PC-3 (cell line): ENCODE results near the gene ORM2. TPM values are rescaled to one million over a fixed set of nuclear protein-coding genes. Genes with fewer than 3 reads are reported as not detected.

Experiments
- ATAC-seq: fragments of 200-7000 bp; cut with Tn5 transposase; 2 replicates; pipeline ENCODE4 v1.9.1; 2020; ENCODE audit warnings: mild to moderate bottlenecking, moderate library complexity
- BruUV-seq: library from RNA; stranded (reverse); fragments of 400-500 nt; replicated peaks from 2 replicates; lab custom pipeline; 2021; lab: Mats Ljungman, UMichigan
- CTCF ChIA-PET: fragments of 300-600 bp; sonication (Branson Sonifier 250); formaldehyde crosslinking; loops from one replicate; lab custom pipeline; 2022; ENCODE audit warnings: antibody characterized with exemption; lab: Charles Lee
- POLR2A ChIA-PET: fragments of 300-600 bp; sonication (Branson Sonifier 250); formaldehyde crosslinking; loops from one replicate; lab custom pipeline; 2022; ENCODE audit warnings: antibody characterized with exemption; ENCODE audit not compliant: unreplicated experiment; lab: Charles Lee
- DNase-seq: peaks from one replicate; pipeline ENCODE4 v3.0.0-alpha.2; 2015
- H2AFZ ChIP-seq: fragments of 300-600 bp; sonication (generic); 2 replicates; pipeline ENCODE4 v1.6.0; 2016; ENCODE audit warnings: antibody characterized with exemption, low read length
- H3F3A ChIP-seq: fragments of 300-600 bp; sonication (generic); one replicate; pipeline ENCODE4 v1.6.0; 2017; ENCODE audit warnings: antibody characterized with exemption, low read length, control low read depth, mild to moderate bottlenecking; ENCODE audit not compliant: unreplicated experiment
- H3K27ac ChIP-seq: fragments of 300-600 bp; sonication (generic); 2 replicates; pipeline ENCODE4 v1.5.1; 2016; ENCODE audit warnings: mild to moderate bottlenecking, low read length
- H3K27me3 ChIP-seq: fragments of 300-600 bp; sonication (generic); 2 replicates; pipeline ENCODE4 v1.6.1; 2016; ENCODE audit warnings: low read length, mixed read lengths
- H3K36me3 ChIP-seq: fragments of 300-600 bp; sonication (generic); 2 replicates; pipeline ENCODE4 v1.6.1; 2016; ENCODE audit warnings: low read depth, mixed run types, low read length, mixed read lengths
- H3K4me1 ChIP-seq: fragments of 300-600 bp; sonication (generic); 2 replicates; pipeline ENCODE4 v1.5.1; 2016; ENCODE audit warnings: low read length; ENCODE audit not compliant: insufficient read depth
- H3K4me2 ChIP-seq: fragments of 300-600 bp; sonication (generic); 2 replicates; pipeline ENCODE4 v1.6.0; 2016; ENCODE audit warnings: low read length
- H3K4me3 ChIP-seq: fragments of 300-600 bp; sonication (generic); 2 replicates; pipeline ENCODE4 v1.5.1; 2016; ENCODE audit warnings: mild to moderate bottlenecking, low read length, mixed read lengths
- H3K79me2 ChIP-seq: fragments of 300-600 bp; sonication (generic); 2 replicates; pipeline ENCODE4 v1.6.1; 2017; ENCODE audit warnings: low read length, mixed read lengths
- H3K9ac ChIP-seq: fragments of 300-600 bp; sonication (generic); 2 replicates; pipeline ENCODE4 v1.6.0; 2016; ENCODE audit warnings: mild to moderate bottlenecking, low read length
- H3K9me2 ChIP-seq: fragments of 300-600 bp; sonication (generic); replicated peaks from 2 replicates; pipeline ENCODE4 v1.6.1; 2016; ENCODE audit warnings: mixed run types, low read length, mixed read lengths
- H3K9me3 ChIP-seq: fragments of 300-600 bp; sonication (generic); 2 replicates; pipeline ENCODE4 v1.6.1; 2016; ENCODE audit warnings: low read length, mixed read lengths
- H4K20me1 ChIP-seq: fragments of 300-600 bp; sonication (generic); 2 replicates; pipeline ENCODE4 v1.6.1; 2016; ENCODE audit warnings: low read length, mixed read lengths
- EZH2 ChIP-seq: fragments of 300-600 bp; sonication (generic); IDR thresholded peaks from one replicate; pipeline ENCODE4 v1.6.1; 2017; ENCODE audit warnings: antibody characterized with exemption, mild to moderate bottlenecking, low read length; ENCODE audit not compliant: unreplicated experiment
- EZH2phosphoT487 ChIP-seq: fragments of 300-600 bp; sonication (generic); IDR thresholded peaks from 2 replicates; pipeline ENCODE4 v1.6.1; 2018; ENCODE audit warnings: mild to moderate bottlenecking, antibody characterized with exemption, low read length, borderline replicate concordance
- intact Hi-C: fragments of 100-400 bp; cut with micrococcal nuclease; formaldehyde crosslinking; loops from 2 replicates; pipeline ENCODE4 v1.9.0; 2023
- total RNA-seq: library from RNA; depleted of rRNA; stranded (reverse); fragments of >200 nt; gene quantifications from 2 replicates; pipeline ENCODE4 v1.2.3, GENCODE V29; 2014
- TF ChIP-seq, protein P1 (sequence below): fragments of 300-600 bp; sonication (generic); conservative IDR thresholded peaks from 2 replicates; pipeline ENCODE4 v1.5.1; 2017; ENCODE audit warnings: antibody characterized with exemption, low read depth, mild to moderate bottlenecking, low read length

ORM2 gene
- total RNA-seq, 1 experiment from 2014 or later: not detected

- no peak for ATAC-seq
- POLR2A ChIA-PET: no interaction called here
Measured at GRCh38 chr9:114303977-114304376, 25.7 kb upstream of the ORM2 start.

GRCh38 chr9:114304416-114305188, 25.1 kb upstream of the ORM2 start:
- Histone ChIP-seq H3K9me2 (no peaks in the 10 kb centered on the region), H4K20me1 (no peaks in the 10 kb centered on the region), H3F3A (no peaks in the 10 kb centered on the region), H3K79me2 (no peaks in the 10 kb centered on the region), H3K4me1 (no peaks in the 10 kb centered on the region), H3K9ac (no peak overlapping the region), H3K27me3 (no peaks in the 10 kb centered on the region), H2AFZ (no peak overlapping the region), H3K27ac (no peak overlapping the region), H3K36me3 (no peaks in the 10 kb centered on the region), H3K9me3 (no peaks in the 10 kb centered on the region), H3K4me3 (no peak overlapping the region), H3K4me2 (no peak overlapping the region)
- ATAC-seq: no peak
- DNase-seq: no peak
- TF ChIP-seq EZH2 (no peak), EZH2phosphoT487 (no peak)
- TF ChIP-seq, protein P1, sequence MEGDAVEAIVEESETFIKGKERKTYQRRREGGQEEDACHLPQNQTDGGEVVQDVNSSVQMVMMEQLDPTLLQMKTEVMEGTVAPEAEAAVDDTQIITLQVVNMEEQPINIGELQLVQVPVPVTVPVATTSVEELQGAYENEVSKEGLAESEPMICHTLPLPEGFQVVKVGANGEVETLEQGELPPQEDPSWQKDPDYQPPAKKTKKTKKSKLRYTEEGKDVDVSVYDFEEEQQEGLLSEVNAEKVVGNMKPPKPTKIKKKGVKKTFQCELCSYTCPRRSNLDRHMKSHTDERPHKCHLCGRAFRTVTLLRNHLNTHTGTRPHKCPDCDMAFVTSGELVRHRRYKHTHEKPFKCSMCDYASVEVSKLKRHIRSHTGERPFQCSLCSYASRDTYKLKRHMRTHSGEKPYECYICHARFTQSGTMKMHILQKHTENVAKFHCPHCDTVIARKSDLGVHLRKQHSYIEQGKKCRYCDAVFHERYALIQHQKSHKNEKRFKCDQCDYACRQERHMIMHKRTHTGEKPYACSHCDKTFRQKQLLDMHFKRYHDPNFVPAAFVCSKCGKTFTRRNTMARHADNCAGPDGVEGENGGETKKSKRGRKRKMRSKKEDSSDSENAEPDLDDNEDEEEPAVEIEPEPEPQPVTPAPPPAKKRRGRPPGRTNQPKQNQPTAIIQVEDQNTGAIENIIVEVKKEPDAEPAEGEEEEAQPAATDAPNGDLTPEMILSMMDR: no peak
- ChIA-PET CTCF (no interaction called here), POLR2A (no interaction called here)
- no TSS peak for BruUV-seq
- intact Hi-C loops: no loop called here

More at GRCh38 chr9:114303977-114304376, 25.7 kb upstream of the ORM2 start:
- Histone ChIP-seq H3K4me2 (no peak overlapping the region), H3K4me3 (no peak overlapping the region), H3K79me2 (no peaks in the 10 kb centered on the region), H2AFZ (no peak overlapping the region), H3K9me3 (no peaks in the 10 kb centered on the region), H4K20me1 (no peaks in the 10 kb centered on the region), H3K9ac (no peak overlapping the region), H3K36me3 (no peaks in the 10 kb centered on the region), H3K4me1 (no peaks in the 10 kb centered on the region), H3K27me3 (no peaks in the 10 kb centered on the region), H3K9me2 (no peaks in the 10 kb centered on the region), H3F3A (no peaks in the 10 kb centered on the region), H3K27ac (no peak overlapping the region)
- intact Hi-C loops: no loop called here
- no peak for DNase-seq
- no TSS peak for BruUV-seq
- TF ChIP-seq, protein P1: no peak
- TF ChIP-seq EZH2phosphoT487: no peak
- TF ChIP-seq EZH2: no peak
- CTCF ChIA-PET: no interaction called here

DNA sequence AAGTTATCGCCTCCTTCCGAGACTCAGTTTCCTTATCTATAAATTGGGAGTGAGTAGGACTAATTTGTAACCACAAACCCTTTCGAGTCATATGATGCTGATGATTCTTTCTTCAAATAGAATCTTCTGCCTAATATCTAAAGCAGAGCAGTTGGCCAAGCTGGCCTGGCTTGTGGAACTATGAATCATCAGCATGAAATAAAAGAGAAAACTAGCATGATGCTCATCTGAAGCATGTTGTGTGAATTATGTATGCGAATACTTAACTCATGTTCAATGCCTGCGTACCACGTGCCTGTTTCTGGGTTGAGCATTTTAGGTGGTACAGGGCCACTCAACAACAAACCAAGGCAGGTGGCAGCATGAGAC, 21.8 kb upstream of the ORM2 start:
- H3K36me3 ChIP-seq: no peaks in the 10 kb centered on the region
- no peaks in the 10 kb centered on the region for H3K79me2 ChIP-seq
- H3F3A ChIP-seq: no peaks in the 10 kb centered on the region
- no peak overlapping the region for H3K4me3 ChIP-seq
- no TSS peak for BruUV-seq
- no peaks in the 10 kb centered on the region for H3K9me3 ChIP-seq
- no peak for TF ChIP-seq EZH2phosphoT487
- TF ChIP-seq EZH2: no peak
- TF ChIP-seq, protein P1: no peak
- ChIA-PET POLR2A (no interaction called here), CTCF (no interaction called here)
- H3K9ac ChIP-seq: no peak overlapping the region
- H2AFZ ChIP-seq: no peak overlapping the region
- no peaks in the 10 kb centered on the region for H4K20me1 ChIP-seq
- intact Hi-C loops: no loop called here
- DNase-seq (no peak), ATAC-seq (no peak)
- H3K4me2 ChIP-seq: no peak overlapping the region
- H3K27ac ChIP-seq: no peak overlapping the region
- no peaks in the 10 kb centered on the region for H3K4me1 ChIP-seq
- H3K9me2 ChIP-seq: no peaks in the 10 kb centered on the region
- H3K27me3 ChIP-seq: no peaks in the 10 kb centered on the region
